Trophoblast cell (in vitro differentiated cells and primary cell): ENCODE measurements around the gene PEX10.

Source experiments
- DNase-seq, 2 donors: peaks; one replicate each; pipeline ENCODE4 v3.0.0-alpha.2; 2016
- H2AFZ ChIP-seq: 2 replicates; pipeline ENCODE4 v1.6.1; 2013; ENCODE audit warnings: low read length, moderate library complexity, mild to moderate bottlenecking; ENCODE audit not compliant: insufficient read depth, poor library complexity
- H2AK5ac ChIP-seq: 2 replicates; pipeline ENCODE4 v1.6.1; 2013; ENCODE audit warnings: mild to moderate bottlenecking, low read length
- H2BK120ac ChIP-seq: 2 replicates; pipeline ENCODE4 v1.6.1; 2013; ENCODE audit warnings: low read length, mild to moderate bottlenecking, moderate library complexity; ENCODE audit not compliant: insufficient read depth, poor library complexity
- H2BK12ac ChIP-seq: 2 replicates; pipeline ENCODE4 v1.6.1; 2013; ENCODE audit warnings: mild to moderate bottlenecking, low read length, moderate library complexity
- H2BK5ac ChIP-seq: 2 replicates; pipeline ENCODE4 v1.6.1; 2013; ENCODE audit warnings: low read length, low read depth, moderate library complexity, mild to moderate bottlenecking; ENCODE audit not compliant: poor library complexity
- H3K14ac ChIP-seq: 2 replicates; pipeline ENCODE4 v1.6.1; 2013; ENCODE audit warnings: mild to moderate bottlenecking, low read length
- H3K18ac ChIP-seq: 2 replicates; pipeline ENCODE4 v1.6.1; 2013; ENCODE audit warnings: mild to moderate bottlenecking, low read length
- H3K23ac ChIP-seq: 2 replicates; pipeline ENCODE4 v1.6.1; 2013; ENCODE audit warnings: low read length
- H3K27ac ChIP-seq: 2 replicates; pipeline ENCODE4 v1.5.1; 2013; ENCODE audit warnings: low read depth, mild to moderate bottlenecking, inconsistent platforms, low read length, moderate library complexity
- H3K27me3 ChIP-seq: 2 replicates; pipeline ENCODE4 v1.6.1; 2013; ENCODE audit warnings: inconsistent platforms, mild to moderate bottlenecking, low read length, moderate library complexity; ENCODE audit not compliant: insufficient read depth
- H3K36me3 ChIP-seq, 2 experiments: 1 replicate in 1 of 2; 2 replicates in 1 of 2; pipeline ENCODE4 v1.6.1; 2013; ENCODE audit warnings: low read length in 2 of 2, mild to moderate bottlenecking in 2 of 2, moderate library complexity in 1 of 2; ENCODE audit not compliant: insufficient read depth in 2 of 2, control insufficient read depth in 1 of 2
- H3K4ac ChIP-seq: 2 replicates; pipeline ENCODE4 v1.6.1; 2013; ENCODE audit warnings: low read depth, mild to moderate bottlenecking, low read length, moderate library complexity
- H3K4me1 ChIP-seq, 2 experiments: 1 replicate in 1 of 2; 2 replicates in 1 of 2; pipeline ENCODE4 v1.6.1; 2013; ENCODE audit warnings: low read length in 2 of 2, mild to moderate bottlenecking in 2 of 2, moderate library complexity in 1 of 2; ENCODE audit not compliant: insufficient read depth in 2 of 2, control insufficient read depth in 1 of 2
- H3K4me2 ChIP-seq: 2 replicates; pipeline ENCODE4 v1.6.1; 2013; ENCODE audit warnings: inconsistent platforms, mild to moderate bottlenecking, low read length, moderate library complexity
- H3K4me3 ChIP-seq: 2 replicates; pipeline ENCODE4 v1.5.1; 2013; ENCODE audit warnings: mild to moderate bottlenecking, low read depth, low read length, inconsistent platforms
- H3K79me1 ChIP-seq: one replicate; pipeline ENCODE4 v1.6.1; 2013; ENCODE audit warnings: low read length
- H3K79me2 ChIP-seq: 2 replicates; pipeline ENCODE4 v1.6.1; 2013; ENCODE audit warnings: low read length, mild to moderate bottlenecking; ENCODE audit not compliant: control insufficient read depth, insufficient read depth, poor library complexity
- H3K9ac ChIP-seq: 2 replicates; pipeline ENCODE4 v1.6.1; 2013; ENCODE audit warnings: mild to moderate bottlenecking, low read length
- H3K9me3 ChIP-seq: 2 replicates; pipeline ENCODE4 v1.6.1; 2013; ENCODE audit warnings: low read depth, mild to moderate bottlenecking, control low read depth, inconsistent platforms, low read length; ENCODE audit not compliant: insufficient read depth
- H4K12ac ChIP-seq: 2 replicates; pipeline ENCODE4 v1.6.1; 2013; ENCODE audit warnings: low read depth, mild to moderate bottlenecking, low read length, moderate library complexity
- H4K8ac ChIP-seq: 2 replicates; pipeline ENCODE4 v1.6.1; 2013; ENCODE audit warnings: low read depth, mild to moderate bottlenecking, low read length, moderate library complexity
- H4K91ac ChIP-seq: one replicate; pipeline ENCODE4 v1.6.1; 2013; ENCODE audit warnings: low read depth, mild to moderate bottlenecking, low read length, moderate library complexity
- WGBS: extraction: QIAGEN DNeasy Blood & Tissue Kit; methylation state at CpG from one replicate; pipeline ENCODE4 v1.1.7; 2013; ENCODE audit warnings: missing lambda C conversion rate; ENCODE audit not compliant: insufficient read length, insufficient coverage; ENCODE audit errors: extremely low coverage; 5-methylcytosine and 5-hydroxymethylcytosine counted together

The PEX10 gene

GRCh38 chr1:2393471-2393877, 18.9 kb downstream of the PEX10 start:
- Histone ChIP-seq H2BK5ac (no peak overlapping the region), H3K79me2 (peaks cover 17% of the 10 kb centered on the region)
- WGBS: no CpG with 5 or more reads among the region's 9 CpGs

GRCh38 chr1:2392686-2393085, 19.7 kb downstream of the PEX10 start:
- H2AK5ac ChIP-seq: no peak overlapping the region
- peak overlapping the region; percentile 74 for H3K4me2 ChIP-seq
- H3K79me1 ChIP-seq: peaks cover 8% of the 10 kb centered on the region
- peak overlapping the region; percentile 22 for H4K8ac ChIP-seq
- H3K18ac ChIP-seq: peak overlapping the region; percentile 4
- no peak overlapping the region for H2BK120ac ChIP-seq
- no peak overlapping the region for H2AFZ ChIP-seq
- peaks cover 17% of the 10 kb centered on the region for H3K79me2 ChIP-seq
- H3K36me3 ChIP-seq: peaks cover 36 to 49% of the 10 kb centered on the region in 2 experiments
- H3K4ac ChIP-seq: peak overlapping the region; percentile 90
- no peak overlapping the region for H3K4me3 ChIP-seq
- no peak overlapping the region for H2BK5ac ChIP-seq
- no peak overlapping the region for H2BK12ac ChIP-seq
- no CpG with 5 or more reads among the region's 16 CpGs for WGBS
- H3K9ac ChIP-seq: peak overlapping the region; percentile 94
- no peak overlapping the region for H3K23ac ChIP-seq
- no peak overlapping the region for H3K27ac ChIP-seq
- H3K14ac ChIP-seq: no peak overlapping the region
- no peaks in the 10 kb centered on the region for H3K27me3 ChIP-seq
- no peak overlapping the region for H4K91ac ChIP-seq
- peak overlapping the region; percentile 55 for H4K12ac ChIP-seq
- no peak for DNase-seq
- no peaks in the 10 kb centered on the region for H3K9me3 ChIP-seq
- H3K4me1 ChIP-seq: peaks cover 5 to 11% of the 10 kb centered on the region in 2 experiments

More at GRCh38 chr1:2393471-2393877, 18.9 kb downstream of the PEX10 start:
- Histone ChIP-seq H3K18ac (no peak overlapping the region), H3K4me2 (no peak overlapping the region), H3K9me3 (no peaks in the 10 kb centered on the region), H3K27me3 (no peaks in the 10 kb centered on the region), H3K4me1 (peaks cover 5 to 11% of the 10 kb centered on the region in 2 experiments), H4K12ac (no peak overlapping the region), H4K91ac (no peak overlapping the region), H3K79me1 (peaks cover 8% of the 10 kb centered on the region), H2BK12ac (no peak overlapping the region), H2AK5ac (no peak overlapping the region), H3K4ac (peak overlapping the region; percentile 13), H3K14ac (no peak overlapping the region), H4K8ac (no peak overlapping the region), H3K27ac (no peak overlapping the region), H3K23ac (no peak overlapping the region), H2AFZ (no peak overlapping the region), H3K36me3 (peaks cover 40 to 49% of the 10 kb centered on the region in 2 experiments), H2BK120ac (no peak overlapping the region), H3K4me3 (no peak overlapping the region), H3K9ac (peak overlapping the region; percentile 31)
- DNase-seq: peak in 1 of 2 donors; percentile 20

- Histone ChIP-seq H3K4me1 (peaks cover 5 to 11% of the 10 kb centered on the region in 2 experiments), H4K91ac (peak overlapping the region; percentile 89), H3K79me1 (peaks cover 8% of the 10 kb centered on the region), H3K9me3 (no peaks in the 10 kb centered on the region), H4K12ac (peak overlapping the region; percentile 82), H3K23ac (no peak overlapping the region), H3K4me3 (peak overlapping the region; percentile 100), H3K14ac (peak overlapping the region; percentile 88), H3K79me2 (peaks cover 17% of the 10 kb centered on the region), H2AK5ac (peak overlapping the region; percentile 89), H3K27me3 (no peaks in the 10 kb centered on the region), H2AFZ (peak overlapping the region; percentile 66), H3K36me3 (peaks cover 33 to 47% of the 10 kb centered on the region in 2 experiments), H3K4me2 (peak overlapping the region; percentile 74), H2BK120ac (peak overlapping the region; percentile 85), H3K27ac (peak overlapping the region; percentile 49), H3K4ac (peak overlapping the region; percentile 86), H4K8ac (peak overlapping the region; percentile 91), H2BK5ac (peak overlapping the region; percentile 36), H2BK12ac (no peak overlapping the region), H3K9ac (peak overlapping the region; percentile 94), H3K18ac (peak overlapping the region; percentile 76)
- no CpG with 5 or more reads among the region's 62 CpGs for WGBS
- peak in 1 of 2 donors; percentile 27 for DNase-seq
These were observed 20.3 kb downstream of the PEX10 start for GRCh38 chr1:2391931-2392509.

DNA sequence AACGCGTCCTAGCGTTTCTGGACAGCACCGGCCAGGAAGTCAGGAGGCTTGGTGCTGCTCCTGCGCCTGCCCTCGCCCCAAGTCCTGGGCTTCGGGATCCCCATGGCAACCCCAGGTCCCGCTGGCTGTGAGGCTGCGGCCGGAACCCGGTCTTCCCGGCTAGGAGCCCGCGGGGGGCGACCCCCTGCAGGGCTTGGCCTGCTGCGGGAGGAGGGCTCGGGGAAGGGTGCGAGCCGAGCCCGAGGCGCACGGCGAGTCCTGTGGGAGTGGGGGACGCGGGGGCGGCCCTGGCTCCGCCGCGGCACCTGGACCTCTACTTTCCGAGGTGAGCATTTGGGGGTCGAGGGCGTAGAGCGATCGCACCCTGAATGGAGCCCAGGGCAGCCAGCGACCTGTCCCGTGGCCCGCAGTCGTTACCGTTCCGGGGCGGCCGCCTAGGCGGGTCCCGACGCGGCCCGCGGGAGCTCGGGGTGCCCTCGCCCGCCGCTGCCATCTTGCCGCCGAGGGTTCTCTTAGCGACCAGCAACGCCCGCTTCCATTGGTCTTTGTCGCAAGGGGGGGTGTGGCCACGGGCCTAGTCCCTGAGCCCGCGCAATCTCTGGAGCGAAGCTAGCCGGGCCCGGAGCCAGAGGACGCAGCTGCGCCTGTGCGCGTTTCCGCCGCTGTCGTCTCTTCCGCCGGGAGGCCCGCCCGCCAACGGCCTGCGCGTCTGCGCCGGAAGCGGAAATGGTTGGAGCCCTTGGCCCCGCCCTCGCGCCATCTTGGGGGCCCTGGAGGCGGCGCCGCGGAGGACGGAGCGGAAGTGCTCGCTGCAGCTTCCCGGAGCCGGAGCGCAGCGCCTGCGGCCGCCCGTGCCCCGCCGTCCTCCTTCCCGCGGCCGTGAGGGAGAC, 21.1 kb downstream of the PEX10 start, which contains the start of the genes MORN1 and RER1:
Gene MORN1 (minus strand): TSS at position 514 of the 890 bp plus-strand sequence. CDS start 21 bp downstream, at position 493.
Gene RER1 (plus strand): TSS at position 801 of the 890 bp plus-strand sequence. CDS start 3,950 bp downstream, outside the sequence.
- Histone ChIP-seq H2AK5ac (peak within 1 kb of the TSS; percentile 91), H3K23ac (no peak within 1 kb of the TSS), H3K9ac (peak within 1 kb of the TSS; percentile 96), H3K27me3 (no peaks in the 10 kb centered on the region), H3K9me3 (no peaks in the 10 kb centered on the region), H4K8ac (peak within 1 kb of the TSS; percentile 91), H2AFZ (peak within 1 kb of the TSS; percentile 80), H4K91ac (peak within 1 kb of the TSS; percentile 89), H2BK12ac (no peak within 1 kb of the TSS), H3K27ac (peak within 1 kb of the TSS; percentile 59), H3K18ac (peak within 1 kb of the TSS; percentile 78), H3K4me2 (peak within 1 kb of the TSS; percentile 74), H3K79me2 (peaks cover 17% of the 10 kb centered on the region), H2BK5ac (peak within 1 kb of the TSS; percentile 36), H4K12ac (peak within 1 kb of the TSS; percentile 87), H3K4me3 (peak within 1 kb of the TSS; percentile 100), H3K79me1 (peaks cover 8% of the 10 kb centered on the region), H3K4ac (peak within 1 kb of the TSS; percentile 90), H3K4me1 (peaks cover 5 to 11% of the 10 kb centered on the region in 2 experiments), H3K36me3 (peaks cover 29 to 43% of the 10 kb centered on the region in 2 experiments), H3K14ac (peak within 1 kb of the TSS; percentile 88), H2BK120ac (peak within 1 kb of the TSS; percentile 85)
- DNase-seq: peak; percentile 100
- WGBS: no CpG with 5 or more reads among the region's 103 CpGs
